Neuronal stem cell (in vitro differentiated cells): Measurements from ENCODE around the gene PARVA.

Experiments
- DNase-seq: peaks from one replicate; pipeline ENCODE4 v3.0.0-alpha.2; 2013; ENCODE audit warnings: low spot score
- H2AFZ ChIP-seq: one replicate; pipeline ENCODE4 v1.6.1; 2013; ENCODE audit warnings: mild to moderate bottlenecking, low read length, inconsistent platforms
- H2AK5ac ChIP-seq: 2 replicates; pipeline ENCODE4 v1.6.1; 2013; ENCODE audit warnings: low read depth, mild to moderate bottlenecking, inconsistent platforms, low read length, moderate library complexity, mixed read lengths
- H2BK120ac ChIP-seq: 2 replicates; pipeline ENCODE4 v1.6.1; 2013; ENCODE audit warnings: low read depth, mild to moderate bottlenecking, inconsistent platforms, low read length, moderate library complexity, mixed read lengths
- H2BK12ac ChIP-seq: one replicate; pipeline ENCODE4 v1.6.1; 2013; ENCODE audit warnings: low read length, inconsistent platforms
- H2BK15ac ChIP-seq: 2 replicates; pipeline ENCODE4 v1.6.1; 2013; ENCODE audit warnings: mild to moderate bottlenecking, low read length, inconsistent platforms, mixed read lengths
- H2BK5ac ChIP-seq: one replicate; pipeline ENCODE4 v1.6.1; 2013; ENCODE audit warnings: inconsistent platforms, mild to moderate bottlenecking, low read length, moderate library complexity
- H3K14ac ChIP-seq: one replicate; pipeline ENCODE4 v1.6.1; 2013; ENCODE audit warnings: low read length, inconsistent platforms
- H3K18ac ChIP-seq: 2 replicates; pipeline ENCODE4 v1.6.1; 2013; ENCODE audit warnings: low read length, inconsistent platforms
- H3K23ac ChIP-seq: 2 replicates; pipeline ENCODE4 v1.6.1; 2013; ENCODE audit warnings: low read depth, mild to moderate bottlenecking, mixed read lengths, low read length, inconsistent platforms; ENCODE audit not compliant: poor library complexity
- H3K27ac ChIP-seq: replicated peaks from 3 replicates; pipeline ENCODE4 v1.5.1; 2013; ENCODE audit warnings: low read length, inconsistent platforms
- H3K27me3 ChIP-seq, 3 experiments: 2 replicates each; pipeline ENCODE4 v1.6.1; 2013; ENCODE audit warnings: low read length in 3 of 3, mild to moderate bottlenecking in 2 of 3, inconsistent platforms in 1 of 3, low read depth in 1 of 3, mixed read lengths in 1 of 3, moderate library complexity in 1 of 3; ENCODE audit not compliant: control insufficient read depth in 3 of 3, insufficient read depth in 3 of 3
- H3K36me3 ChIP-seq, 2 donors: replicated peaks in 1 of 2; 2 replicates each; pipeline ENCODE4 v1.6.1; 2013; ENCODE audit warnings: low read length in 2 of 2; ENCODE audit not compliant: control insufficient read depth in 2 of 2, insufficient read depth in 2 of 2
- H3K4ac ChIP-seq: 2 replicates; pipeline ENCODE4 v1.6.1; 2013; ENCODE audit warnings: inconsistent platforms, mild to moderate bottlenecking, low read length, moderate library complexity
- H3K4me1 ChIP-seq, 2 donors: 1 replicate in 1 of 2; 2 replicates in 1 of 2; pipeline ENCODE4 v1.6.1; 2013; ENCODE audit warnings: low read length in 2 of 2, low read depth in 1 of 2; ENCODE audit not compliant: control insufficient read depth in 2 of 2, insufficient read depth in 1 of 2
- H3K4me2 ChIP-seq: one replicate; pipeline ENCODE4 v1.6.1; 2013; ENCODE audit warnings: mild to moderate bottlenecking, low read length, inconsistent platforms; ENCODE audit not compliant: insufficient read depth, poor library complexity, severe bottlenecking
- H3K4me3 ChIP-seq, 2 donors: 2 replicates each; pipeline ENCODE4 v1.5.1; 2013; ENCODE audit warnings: low read length in 2 of 2, mild to moderate bottlenecking in 2 of 2, inconsistent platforms in 1 of 2, moderate library complexity in 1 of 2
- H3K79me1 ChIP-seq: one replicate; pipeline ENCODE4 v1.6.1; 2013; ENCODE audit warnings: low read depth, mild to moderate bottlenecking, inconsistent platforms, low read length, moderate library complexity
- H3K9ac ChIP-seq: one replicate; pipeline ENCODE4 v1.6.1; 2013; ENCODE audit warnings: mild to moderate bottlenecking, low read depth, low read length, inconsistent platforms; ENCODE audit not compliant: poor library complexity
- H3K9me3 ChIP-seq, 2 donors: replicated peaks in 1 of 2; 2 replicates each; pipeline versions ENCODE3 to v1.6.1; 2013; ENCODE audit warnings: low read length in 2 of 2, mild to moderate bottlenecking in 2 of 2, inconsistent platforms in 1 of 2, low read depth in 1 of 2, mixed read lengths in 1 of 2, moderate library complexity in 1 of 2; ENCODE audit not compliant: control insufficient read depth in 2 of 2, insufficient read depth in 1 of 2
- H4K8ac ChIP-seq: one replicate; pipeline ENCODE4 v1.6.1; 2013; ENCODE audit warnings: low read depth, mild to moderate bottlenecking, inconsistent platforms, low read length, moderate library complexity
- H4K91ac ChIP-seq: one replicate; pipeline ENCODE4 v1.6.1; 2013; ENCODE audit warnings: low read length, low read depth, mild to moderate bottlenecking, inconsistent platforms; ENCODE audit not compliant: poor library complexity
- WGBS, 2 donors: extraction: QIAGEN DNeasy Blood & Tissue Kit; methylation state at CpG; one replicate each; pipeline ENCODE4 v1.1.7; 2013; ENCODE audit warnings: missing lambda C conversion rate in 2 of 2, mixed read lengths in 1 of 2; ENCODE audit not compliant: insufficient read length in 2 of 2, insufficient replicate concordance in 1 of 2; ENCODE audit errors: extremely low coverage in 2 of 2; 5-methylcytosine and 5-hydroxymethylcytosine counted together

The PARVA gene

GRCh38 chr11:12499071-12499470 is 121.7 kb downstream of the PARVA start:
- H3K14ac ChIP-seq = no peak overlapping the region
- no peak overlapping the region for H3K4me3 ChIP-seq
- no peak overlapping the region for H3K18ac ChIP-seq
- H3K4me2 ChIP-seq = no peak overlapping the region
- H2BK120ac ChIP-seq = no peak overlapping the region
- H4K91ac ChIP-seq = no peak overlapping the region
- H3K27me3 ChIP-seq = no peaks in the 10 kb centered on the region
- peaks cover 3 to 8% of the 10 kb centered on the region in 2 donors for H3K4me1 ChIP-seq
- no peaks in the 10 kb centered on the region for H3K9me3 ChIP-seq
- no peak overlapping the region for H4K8ac ChIP-seq
- H3K23ac ChIP-seq = no peak overlapping the region
- no peak for DNase-seq
- no peaks in the 10 kb centered on the region for H3K36me3 ChIP-seq
- no peaks in the 10 kb centered on the region for H3K79me1 ChIP-seq
- no peak overlapping the region for H2AK5ac ChIP-seq
- no CpG with 5 or more reads among the region's 3 CpGs for WGBS, 2 donors
- no peak overlapping the region for H2BK15ac ChIP-seq
- no peak overlapping the region for H3K4ac ChIP-seq
- no peak overlapping the region for H3K9ac ChIP-seq
- no peak overlapping the region for H3K27ac ChIP-seq
- H2BK5ac ChIP-seq = no peak overlapping the region
- no peak overlapping the region for H2BK12ac ChIP-seq
- H2AFZ ChIP-seq = no peak overlapping the region

GRCh38 chr11:12502046-12502445 is 124.7 kb downstream of the PARVA start:
- DNase-seq = no peak
- Histone ChIP-seq H4K91ac (no peak overlapping the region), H3K9ac (no peak overlapping the region), H3K36me3 (peaks cover 0 to 3% of the 10 kb centered on the region in 2 donors), H2AK5ac (no peak overlapping the region), H3K79me1 (no peaks in the 10 kb centered on the region), H4K8ac (no peak overlapping the region), H3K4ac (no peak overlapping the region), H2AFZ (peak overlapping the region; percentile 33), H2BK120ac (no peak overlapping the region), H3K27ac (no peak overlapping the region), H3K9me3 (no peaks in the 10 kb centered on the region), H2BK12ac (no peak overlapping the region), H3K4me2 (no peak overlapping the region), H3K14ac (no peak overlapping the region), H2BK15ac (no peak overlapping the region), H3K4me1 (peaks cover 3% of the 10 kb centered on the region in 2 donors), H2BK5ac (no peak overlapping the region), H3K27me3 (no peaks in the 10 kb centered on the region), H3K23ac (no peak overlapping the region), H3K4me3 (no peak overlapping the region), H3K18ac (no peak overlapping the region)
- WGBS, 2 donors = no CpG with 5 or more reads among the region's 2 CpGs

DNA sequence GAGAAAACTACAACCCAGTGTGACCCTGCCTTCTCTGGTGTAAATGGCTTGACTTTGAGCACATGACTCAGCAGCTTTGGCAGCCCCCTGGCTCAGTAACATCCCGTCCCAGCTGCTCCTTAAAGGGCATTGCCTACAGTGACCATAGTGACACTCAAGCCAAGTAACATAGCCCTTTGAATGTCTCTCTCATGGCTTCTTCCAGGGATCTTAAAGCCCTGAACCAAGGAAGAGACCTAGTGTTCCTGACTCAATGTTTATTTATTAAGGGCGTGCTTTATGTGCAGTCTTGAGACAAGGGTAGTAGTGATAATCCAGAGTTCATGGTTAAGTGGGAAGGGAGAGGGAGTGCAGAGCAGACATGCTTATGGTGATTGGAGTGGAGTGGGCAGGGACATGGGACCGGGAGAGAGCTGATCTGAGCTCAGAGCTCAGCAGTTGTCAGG is 125.7 kb downstream of the PARVA start:
- Histone ChIP-seq H3K18ac (no peak overlapping the region), H2AK5ac (no peak overlapping the region), H3K4ac (no peak overlapping the region), H2BK5ac (no peak overlapping the region), H4K8ac (no peak overlapping the region), H3K23ac (no peak overlapping the region), H3K79me1 (no peaks in the 10 kb centered on the region), H3K9me3 (no peaks in the 10 kb centered on the region), H2AFZ (peak overlapping the region; percentile 64), H3K27ac (no peak overlapping the region), H3K4me2 (no peak overlapping the region), H3K27me3 (no peaks in the 10 kb centered on the region), H2BK120ac (no peak overlapping the region), H3K4me1 (peaks cover 3% of the 10 kb centered on the region in 2 donors), H2BK12ac (no peak overlapping the region), H4K91ac (no peak overlapping the region), H3K4me3 (no peak overlapping the region), H3K9ac (no peak overlapping the region), H2BK15ac (no peak overlapping the region), H3K36me3 (peaks cover 0 to 3% of the 10 kb centered on the region in 2 donors), H3K14ac (no peak overlapping the region)
- WGBS, 2 donors = no CpG with 5 or more reads among the region's 3 CpGs
- no peak for DNase-seq

DNA sequence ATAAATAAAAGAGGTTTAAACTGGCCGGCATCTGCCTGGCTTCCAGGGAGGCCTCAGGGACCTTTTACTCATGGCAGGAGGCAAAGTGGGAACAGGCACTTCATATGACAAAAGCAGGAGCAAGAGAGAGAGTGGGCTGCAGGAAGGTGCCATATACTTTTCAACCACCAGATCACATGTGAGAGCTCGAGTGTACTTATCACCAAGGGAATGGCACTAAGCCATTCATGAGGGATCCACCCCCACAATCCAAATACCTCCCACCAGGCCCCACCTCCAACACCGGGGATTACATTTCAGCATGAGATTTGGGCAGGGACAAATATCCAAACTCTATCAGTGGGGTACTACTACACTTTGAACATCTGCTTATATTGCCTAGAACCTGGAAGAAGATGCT is 126.5 kb downstream of the PARVA start:
- H3K9me3 ChIP-seq = no peaks in the 10 kb centered on the region
- H3K4me3 ChIP-seq = no peak overlapping the region
- H3K14ac ChIP-seq = no peak overlapping the region
- no peak overlapping the region for H4K91ac ChIP-seq
- H3K27ac ChIP-seq = no peak overlapping the region
- no peak overlapping the region for H3K9ac ChIP-seq
- no peaks in the 10 kb centered on the region for H3K79me1 ChIP-seq
- no peak overlapping the region for H3K23ac ChIP-seq
- no peak for DNase-seq
- H2AFZ ChIP-seq = no peak overlapping the region
- H2BK5ac ChIP-seq = no peak overlapping the region
- no CpG with 5 or more reads among the region's 3 CpGs for WGBS, 2 donors
- peaks cover 0 to 3% of the 10 kb centered on the region in 2 donors for H3K36me3 ChIP-seq
- no peak overlapping the region for H2BK12ac ChIP-seq
- H2BK120ac ChIP-seq = no peak overlapping the region
- no peak overlapping the region for H4K8ac ChIP-seq
- H3K18ac ChIP-seq = no peak overlapping the region
- H2AK5ac ChIP-seq = no peak overlapping the region
- no peaks in the 10 kb centered on the region for H3K27me3 ChIP-seq
- H2BK15ac ChIP-seq = no peak overlapping the region
- H3K4me2 ChIP-seq = no peak overlapping the region
- H3K4ac ChIP-seq = no peak overlapping the region
- H3K4me1 ChIP-seq = peaks cover 3% of the 10 kb centered on the region in 2 donors
